Amniotic epithelial cell (primary cell): ENCODE data around the gene FOXN3.
A peak's percentile ranks its signal among the peaks of the same experiment; 100 is the strongest.

Experiments
- DNase-seq: peaks from one replicate; pipeline ENCODE4 v3.0.0-alpha.2; 2010; ENCODE audit warnings: low read depth

Gene FOXN3

GRCh38 chr14:89249972-89250654 lies 166.9 kb downstream of the FOXN3 start:
- no peak for DNase-seq

DNA sequence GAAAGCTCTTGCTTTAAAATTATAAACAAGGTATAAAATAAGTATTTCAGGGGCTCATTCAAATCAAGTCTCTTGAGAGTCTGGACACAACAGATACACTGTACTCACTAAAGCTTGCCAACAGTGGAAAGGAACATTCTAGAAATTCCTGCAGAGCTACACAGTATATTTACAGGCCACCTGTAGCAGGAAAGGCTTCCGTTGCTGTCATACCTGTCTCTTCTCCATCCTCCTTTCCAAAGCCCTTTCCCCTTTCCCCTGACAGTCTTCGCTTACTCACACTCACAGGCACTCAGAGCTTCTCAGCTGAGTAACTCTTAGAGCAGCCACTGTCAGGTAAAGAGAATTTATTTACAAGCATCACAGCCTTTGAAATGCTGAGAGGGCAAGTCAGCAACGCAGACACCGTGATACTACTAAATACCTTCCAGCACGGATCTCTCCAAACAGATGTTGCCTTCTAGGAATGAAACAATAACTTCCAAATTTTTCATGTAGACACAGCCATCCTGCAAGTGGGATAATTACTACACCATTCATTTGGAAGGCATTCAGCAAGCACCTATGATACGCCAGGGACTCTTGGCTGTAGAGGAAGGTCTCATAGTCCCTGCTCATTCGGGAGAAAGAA lies 167.9 kb downstream of the FOXN3 start:
- peak; percentile 58 for DNase-seq

- no peak for DNase-seq
Measured at GRCh38 chr14:89248411-89249064, 168.5 kb downstream of the FOXN3 start.

GRCh38 chr14:89247457-89248122 lies 169.4 kb downstream of the FOXN3 start:
- DNase-seq: no peak

GRCh38 chr14:89246290-89246689 lies 170.7 kb downstream of the FOXN3 start:
- no peak for DNase-seq

GRCh38 chr14:89245802-89246201 lies 171.2 kb downstream of the FOXN3 start:
- DNase-seq: no peak

GRCh38 chr14:89244720-89245119 lies 172.3 kb downstream of the FOXN3 start:
- DNase-seq: no peak

DNA sequence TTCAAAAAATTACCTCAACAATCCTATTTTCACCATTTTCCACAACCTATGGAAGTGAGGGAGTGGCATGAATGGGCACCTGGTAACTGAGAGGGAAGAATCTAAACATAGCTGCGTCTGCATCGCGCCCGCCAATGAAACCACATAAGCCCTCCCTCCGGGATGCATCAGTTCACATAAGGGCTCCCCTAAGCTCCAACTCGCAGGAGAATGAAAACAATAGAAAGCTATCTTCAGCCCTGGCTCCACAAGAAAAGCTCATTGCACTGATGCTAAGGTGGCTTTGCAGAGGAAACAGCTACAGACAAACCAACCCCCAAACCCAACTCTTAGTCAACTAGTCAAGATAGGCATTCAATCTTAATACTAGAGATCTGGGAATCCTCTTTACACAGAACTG lies 173.3 kb downstream of the FOXN3 start:
- no peak for DNase-seq

DNA sequence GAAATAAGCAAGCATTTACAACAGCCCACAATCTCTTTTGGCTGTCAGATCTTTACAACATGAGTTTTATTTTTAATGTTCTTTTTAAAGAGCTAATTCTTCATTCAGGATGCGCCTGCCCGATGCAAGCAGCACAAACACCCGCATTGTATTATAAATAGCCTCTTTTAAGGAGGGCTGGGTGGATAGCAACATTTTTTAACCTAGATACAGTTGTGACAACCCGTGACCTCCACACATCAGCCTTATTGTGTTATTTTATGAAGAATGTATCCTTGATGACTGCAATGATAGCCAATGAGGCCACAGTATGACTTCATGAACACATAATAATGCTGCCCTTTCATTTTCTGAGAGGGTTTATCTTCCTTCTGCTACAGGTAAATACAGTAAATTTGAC lies 173.7 kb downstream of the FOXN3 start:
- no peak for DNase-seq

DNA sequence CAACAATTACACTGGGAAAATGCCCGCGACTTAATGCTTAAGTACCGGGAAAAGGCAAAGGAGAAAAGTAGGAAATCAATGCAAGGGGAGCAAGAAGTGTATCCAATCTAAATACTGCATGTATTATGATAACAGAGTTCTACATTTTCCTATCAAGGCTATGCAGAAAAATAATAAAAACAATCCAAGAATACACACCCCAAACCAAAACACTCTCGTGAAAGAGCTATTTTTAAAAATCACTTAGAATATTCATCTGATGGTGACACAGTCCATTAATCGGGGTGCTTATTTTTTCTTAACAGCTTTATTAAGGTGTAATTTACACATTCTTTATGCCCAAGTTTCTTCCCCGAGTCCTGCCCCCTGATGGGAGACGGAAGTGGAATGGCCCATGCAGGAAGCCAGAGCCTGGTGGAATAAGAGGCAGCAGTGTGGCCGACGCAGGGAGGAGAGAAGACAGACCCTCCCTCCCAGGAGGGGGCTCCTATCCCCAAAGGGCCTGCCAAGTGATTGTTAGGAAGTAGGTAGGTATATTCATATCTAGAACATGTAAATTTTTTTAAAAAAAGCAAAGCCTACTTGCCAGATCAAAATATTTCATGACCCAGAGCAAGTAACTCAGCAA lies 174.3 kb downstream of the FOXN3 start:
- no peak for DNase-seq

DNA sequence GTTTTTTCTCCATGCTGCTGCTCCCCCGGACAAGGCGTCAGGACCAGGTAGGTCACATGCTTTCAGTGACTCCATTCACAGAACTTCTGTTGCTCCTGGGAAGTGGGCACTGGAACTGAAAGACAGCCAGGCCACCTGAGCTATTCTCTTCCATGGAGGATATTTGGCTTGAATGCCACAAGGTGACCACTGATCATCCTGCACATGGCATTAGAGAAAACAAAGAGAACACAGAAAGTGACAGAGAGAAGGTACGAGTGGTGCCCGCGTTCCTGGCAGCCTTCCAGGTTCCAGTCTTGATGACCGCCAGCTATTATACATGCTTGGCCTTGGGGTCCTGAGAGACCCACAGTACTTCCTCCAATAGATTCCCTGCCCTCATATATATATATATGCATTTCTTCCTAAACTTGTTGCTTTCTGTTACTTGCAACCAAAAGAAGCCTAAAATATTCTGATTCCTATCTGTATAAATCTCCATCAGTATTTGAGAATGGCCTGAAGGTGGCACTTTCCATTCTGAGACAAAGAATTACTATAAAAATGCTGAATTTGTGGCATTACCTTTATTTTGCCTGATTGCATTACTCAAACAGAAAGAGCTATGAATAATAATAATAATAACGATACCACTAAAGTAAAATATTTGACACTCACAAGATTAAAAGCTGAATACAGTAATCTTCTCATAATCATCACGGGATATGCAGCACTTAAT lies 174.9 kb downstream of the FOXN3 start:
- DNase-seq: no peak

DNA sequence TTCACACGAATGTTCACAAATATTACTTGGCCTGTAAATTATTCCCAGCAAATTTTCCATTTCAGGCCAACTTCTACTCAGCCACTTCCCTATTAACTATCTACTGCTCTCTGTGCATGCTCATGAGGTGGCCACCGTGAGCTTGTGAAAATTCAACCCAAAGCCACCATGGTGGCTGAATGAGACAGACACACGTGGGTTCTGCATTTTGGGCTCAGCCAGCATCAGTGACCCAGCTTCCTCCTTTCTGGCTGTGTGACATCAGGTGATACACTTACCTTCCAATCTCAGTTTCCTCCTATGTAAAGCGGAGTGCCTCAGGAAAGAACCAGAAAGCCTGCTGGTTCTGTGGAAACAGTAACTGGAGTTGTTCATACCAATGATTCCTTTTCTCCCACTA lies 175.8 kb downstream of the FOXN3 start:
- no peak for DNase-seq

DNA sequence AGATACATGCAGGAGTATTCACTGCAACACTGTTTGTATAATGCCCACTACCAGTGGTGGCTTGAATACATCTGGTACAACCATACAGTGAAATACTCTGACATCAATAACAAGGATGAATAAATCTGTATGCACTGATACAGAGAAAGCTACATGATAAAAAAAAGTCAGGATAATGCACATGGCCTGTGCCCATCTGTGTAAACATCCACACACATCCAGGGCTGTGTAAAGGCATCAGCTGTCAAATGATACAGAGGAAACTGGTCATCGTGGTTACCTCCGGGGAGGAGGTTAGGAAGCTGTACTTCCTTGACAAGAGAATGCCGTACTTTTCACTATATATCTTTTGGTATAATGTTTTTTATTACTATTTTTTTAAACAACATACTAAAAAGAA lies 176.6 kb downstream of the FOXN3 start:
- no peak for DNase-seq

GRCh38 chr14:89239023-89239422 lies 178.0 kb downstream of the FOXN3 start:
- DNase-seq: no peak

- DNase-seq: peak; percentile 41
Measured at GRCh38 chr14:89237921-89238529, 179.0 kb downstream of the FOXN3 start.

- no peak for DNase-seq
Measured at GRCh38 chr14:89236851-89237250, 180.2 kb downstream of the FOXN3 start.

DNA sequence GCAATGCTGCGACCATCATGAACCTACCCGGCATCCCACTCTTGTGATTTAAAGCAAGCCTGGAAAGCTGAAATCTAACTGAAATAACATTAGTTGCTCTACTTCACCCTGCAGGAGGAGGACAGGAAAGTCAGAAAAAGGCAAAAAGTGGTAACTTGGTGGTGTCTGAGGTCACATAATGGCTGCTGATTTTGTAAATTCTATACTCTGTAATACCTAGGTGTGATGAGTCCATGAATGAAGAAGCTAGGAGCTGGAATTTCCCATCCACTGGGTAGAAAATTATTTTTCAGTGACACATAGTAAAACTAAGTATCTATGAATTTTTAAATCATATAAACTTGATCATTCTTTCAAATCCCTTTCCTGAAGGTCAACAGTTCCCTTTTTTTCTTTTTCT lies 183.8 kb downstream of the FOXN3 start:
- DNase-seq: no peak

- DNase-seq: no peak
Measured at GRCh38 chr14:89232265-89233070, 184.6 kb downstream of the FOXN3 start.

DNA sequence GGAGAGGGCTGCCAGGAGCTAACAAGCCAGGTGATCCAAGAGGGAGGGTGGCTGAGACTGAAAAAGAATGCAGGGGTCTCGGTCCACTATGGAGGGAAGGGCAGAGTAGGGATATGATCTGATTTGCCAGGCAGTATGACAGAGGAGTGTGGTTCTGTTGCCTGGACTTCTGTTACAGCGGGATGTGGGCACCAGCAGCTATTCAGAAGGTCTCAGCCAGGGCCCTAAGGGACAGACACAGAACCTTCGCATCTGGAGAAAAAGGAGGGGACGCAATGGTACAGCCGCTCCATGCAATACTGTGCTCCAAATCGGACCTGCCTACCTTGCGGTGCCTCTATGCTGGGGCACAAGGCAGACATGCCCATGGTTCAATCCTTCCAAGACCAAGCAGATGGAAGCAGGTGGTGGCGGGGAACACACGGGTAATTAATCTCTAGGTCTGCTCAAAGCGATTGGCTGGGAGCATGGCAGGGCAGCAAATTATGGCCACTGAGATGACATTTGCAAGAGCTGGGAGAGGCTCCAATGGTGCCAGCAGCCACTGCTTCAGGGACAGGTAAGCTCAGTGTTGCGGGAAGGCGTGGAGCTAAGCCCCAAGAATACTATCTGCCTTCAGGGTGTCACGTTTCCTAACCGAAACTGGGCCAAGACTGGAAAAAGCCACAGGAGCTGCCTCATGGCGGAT lies 185.5 kb downstream of the FOXN3 start:
- no peak for DNase-seq
